ENCODE measurements around the gene LRRC8B.

DNA sequence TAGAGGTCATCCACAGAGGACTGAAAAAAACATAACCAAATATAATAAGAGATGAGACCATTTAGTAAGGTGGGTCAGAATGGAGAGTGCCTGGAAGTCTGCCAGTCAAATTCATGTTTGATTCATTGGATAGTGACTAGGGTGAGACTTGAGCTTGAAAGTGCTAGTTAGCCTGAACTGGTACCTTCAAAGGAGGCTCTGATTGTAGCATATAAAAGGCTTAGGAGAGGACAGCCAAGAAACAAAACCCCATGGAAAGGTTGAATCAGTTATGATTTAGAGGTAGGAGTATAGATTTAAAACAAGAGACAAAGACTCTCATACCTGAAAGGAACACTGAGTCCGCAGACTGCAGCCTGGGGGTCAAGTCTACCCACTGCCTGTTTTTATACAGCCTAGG is 63.9 kb downstream of the LRRC8B start:
- TF ChIP-seq, protein P1, sequence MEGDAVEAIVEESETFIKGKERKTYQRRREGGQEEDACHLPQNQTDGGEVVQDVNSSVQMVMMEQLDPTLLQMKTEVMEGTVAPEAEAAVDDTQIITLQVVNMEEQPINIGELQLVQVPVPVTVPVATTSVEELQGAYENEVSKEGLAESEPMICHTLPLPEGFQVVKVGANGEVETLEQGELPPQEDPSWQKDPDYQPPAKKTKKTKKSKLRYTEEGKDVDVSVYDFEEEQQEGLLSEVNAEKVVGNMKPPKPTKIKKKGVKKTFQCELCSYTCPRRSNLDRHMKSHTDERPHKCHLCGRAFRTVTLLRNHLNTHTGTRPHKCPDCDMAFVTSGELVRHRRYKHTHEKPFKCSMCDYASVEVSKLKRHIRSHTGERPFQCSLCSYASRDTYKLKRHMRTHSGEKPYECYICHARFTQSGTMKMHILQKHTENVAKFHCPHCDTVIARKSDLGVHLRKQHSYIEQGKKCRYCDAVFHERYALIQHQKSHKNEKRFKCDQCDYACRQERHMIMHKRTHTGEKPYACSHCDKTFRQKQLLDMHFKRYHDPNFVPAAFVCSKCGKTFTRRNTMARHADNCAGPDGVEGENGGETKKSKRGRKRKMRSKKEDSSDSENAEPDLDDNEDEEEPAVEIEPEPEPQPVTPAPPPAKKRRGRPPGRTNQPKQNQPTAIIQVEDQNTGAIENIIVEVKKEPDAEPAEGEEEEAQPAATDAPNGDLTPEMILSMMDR (conservative IDR thresholded peaks at IDR 0.05 in 1 of 2, IDR thresholded peaks at IDR 0.05 in 1 of 2; ENCODE audit: low read depth in 1 of 2, low read length in 2 of 2) = no peak
- TF ChIP-seq EZH2 (IDR thresholded peaks at IDR 0.05; ENCODE audit: low read length, missing control alignments) = no peak

Measured in fibroblast of lung (primary cell).